GM03348 (cell line): ENCODE measurements around the gene RCL1.
"Not testable (repeated sequence)": the region's sequence is repeated elsewhere in the genome, so short reads cannot be mapped to it uniquely, and the experiment has no call there.

ENCODE experiments used
- DNase-seq: peaks from one replicate; pipeline ENCODE4 v3.0.0; 2012; ENCODE audit warnings: low spot score

RCL1 gene

DNA sequence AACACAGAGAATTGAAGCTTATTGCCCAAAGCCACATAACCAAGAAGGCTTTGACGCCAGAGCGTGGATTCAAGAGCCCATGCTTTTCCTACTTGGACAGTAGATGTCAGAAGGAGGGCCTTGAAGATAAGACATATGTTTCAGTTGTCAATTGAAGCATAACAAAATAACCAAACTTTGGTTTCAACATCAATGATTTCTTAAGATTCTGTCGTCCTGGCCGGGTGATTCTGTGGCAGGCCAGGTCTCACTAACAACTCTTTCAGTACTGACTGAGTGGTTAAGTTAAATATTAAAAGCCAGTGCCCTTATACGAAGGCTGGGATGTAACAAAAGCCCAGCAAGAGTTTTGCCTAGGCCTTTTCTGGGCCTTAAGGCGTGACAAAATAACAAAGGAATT lies 94.0 kb downstream of the RCL1 start:
- DNase-seq: no peak

DNA sequence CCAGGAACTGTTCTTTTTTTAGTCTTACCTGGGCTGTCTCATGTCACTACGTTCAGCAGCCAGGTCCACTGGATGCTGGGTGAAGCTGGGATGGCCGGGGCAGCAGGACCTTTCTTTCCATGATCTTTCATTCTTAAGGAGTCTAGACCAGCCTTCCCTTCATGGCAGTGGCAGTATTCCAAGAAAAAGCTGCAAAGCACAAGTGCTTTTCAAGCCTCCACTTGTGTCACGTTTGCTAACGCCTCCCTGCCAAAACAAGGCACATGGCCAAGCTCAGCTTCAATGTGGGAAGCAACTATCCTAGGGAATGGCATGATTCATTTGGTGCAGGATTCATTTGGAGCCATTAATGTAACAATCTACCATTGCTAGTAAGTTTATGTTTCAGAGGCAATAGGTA lies 94.8 kb downstream of the RCL1 start:
- peak; percentile 40 for DNase-seq

DNA sequence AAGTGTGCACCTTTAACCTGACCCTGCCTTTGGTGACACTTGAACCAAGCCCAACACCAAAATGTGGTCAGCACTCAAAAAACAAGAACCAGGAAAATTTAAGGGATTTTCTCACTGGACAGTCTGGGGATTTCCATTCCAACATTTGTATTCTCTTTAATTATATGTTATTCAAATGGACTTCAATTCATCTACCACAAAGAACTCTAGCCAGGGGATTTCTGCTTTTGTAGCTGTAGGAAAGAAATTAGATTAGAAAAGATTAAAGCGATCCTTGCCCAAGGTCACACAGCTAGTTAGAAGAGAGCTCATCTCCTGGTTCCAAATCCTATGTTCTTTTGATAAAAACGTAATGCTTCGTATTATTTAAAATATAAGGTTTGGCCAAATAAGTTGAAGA lies 97.5 kb downstream of the RCL1 start:
- no peak for DNase-seq

DNA sequence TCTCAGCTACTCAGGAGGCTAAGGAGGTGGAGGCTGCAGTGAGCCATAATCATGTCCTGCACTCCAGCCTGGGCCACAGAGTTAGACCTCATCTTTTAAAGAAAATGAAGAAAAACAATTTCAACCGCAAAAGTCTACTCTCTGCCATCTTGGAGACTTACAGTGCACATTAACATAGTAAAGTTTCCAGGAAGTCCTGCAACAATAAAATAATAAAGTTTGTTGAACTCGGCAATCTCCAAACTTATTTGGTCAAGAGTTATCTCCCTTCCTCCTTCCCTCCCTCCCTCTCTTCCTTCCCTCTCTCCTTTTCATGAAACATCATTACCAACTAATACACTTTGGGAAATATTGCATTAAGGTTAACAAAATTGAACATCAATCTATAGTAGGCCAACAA lies 98.2 kb downstream of the RCL1 start:
- no peak for DNase-seq

DNA sequence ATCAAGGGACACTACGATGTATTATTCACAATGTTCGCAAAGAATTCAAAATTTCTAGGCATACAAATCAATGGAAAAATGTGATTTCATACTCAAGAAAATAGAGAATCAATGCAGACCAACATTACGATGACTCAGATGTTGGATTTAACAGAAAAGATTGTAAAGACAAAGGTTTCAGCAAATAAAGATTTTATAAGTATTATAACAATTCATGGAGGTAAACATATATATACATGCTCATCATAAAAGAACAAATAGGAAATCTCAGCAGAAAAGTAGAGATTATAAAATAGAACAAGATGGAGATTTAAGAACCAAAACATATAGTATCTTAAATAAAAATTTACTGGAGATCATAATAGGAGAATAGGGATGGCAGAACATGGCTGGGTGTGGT lies 98.9 kb downstream of the RCL1 start:
- no peak for DNase-seq

DNA sequence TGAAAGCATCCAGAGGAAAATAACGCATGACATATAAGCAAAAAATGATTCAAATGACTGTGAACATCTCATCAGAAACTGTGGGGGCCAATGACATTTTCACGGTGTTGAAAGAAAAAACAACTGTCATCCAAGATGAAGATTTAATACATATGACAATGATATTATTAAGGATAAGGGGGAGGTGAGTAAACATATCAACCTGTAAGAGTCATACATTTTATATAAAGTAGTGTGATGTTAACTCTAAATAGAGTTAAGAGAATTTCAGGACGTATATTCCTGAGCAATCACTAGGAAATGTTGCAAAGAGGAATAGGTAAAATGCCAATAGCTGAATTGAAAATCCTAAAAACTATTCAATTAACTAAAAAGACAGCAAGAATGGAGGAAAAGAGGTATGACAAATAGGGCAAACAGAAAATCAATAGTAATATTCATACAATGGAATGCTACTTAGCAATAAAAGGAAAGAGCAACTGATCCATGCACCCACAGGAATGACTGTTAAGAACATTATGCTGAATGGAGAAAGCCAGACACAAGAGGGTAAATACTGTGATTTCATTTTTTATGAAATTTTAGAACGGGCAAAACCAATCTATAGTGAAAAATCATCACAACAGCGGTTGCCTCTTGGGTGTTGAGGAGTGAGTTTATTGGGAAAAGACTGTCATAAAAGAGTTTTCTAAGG lies 99.9 kb downstream of the RCL1 start:
- DNase-seq: no peak

DNA sequence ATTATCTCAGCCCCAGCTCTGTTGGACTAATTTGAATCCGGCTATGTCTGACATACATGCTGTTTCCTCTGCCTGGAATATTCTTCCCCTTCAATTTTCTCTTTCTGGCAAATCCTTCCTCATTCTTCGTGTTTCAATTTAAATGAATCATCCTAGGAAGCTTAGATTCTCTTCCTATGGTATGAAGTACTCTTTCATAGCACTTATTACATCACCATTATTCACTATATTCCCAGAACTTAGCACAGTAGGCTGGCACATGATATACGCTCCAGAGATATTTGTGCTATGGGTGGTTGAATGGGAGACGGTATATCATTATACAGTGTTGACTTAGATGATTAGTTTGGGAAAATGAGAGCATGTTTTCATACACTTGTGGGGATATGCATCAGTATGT lies 101.3 kb downstream of the RCL1 start:
- peak; percentile 42 for DNase-seq

DNA sequence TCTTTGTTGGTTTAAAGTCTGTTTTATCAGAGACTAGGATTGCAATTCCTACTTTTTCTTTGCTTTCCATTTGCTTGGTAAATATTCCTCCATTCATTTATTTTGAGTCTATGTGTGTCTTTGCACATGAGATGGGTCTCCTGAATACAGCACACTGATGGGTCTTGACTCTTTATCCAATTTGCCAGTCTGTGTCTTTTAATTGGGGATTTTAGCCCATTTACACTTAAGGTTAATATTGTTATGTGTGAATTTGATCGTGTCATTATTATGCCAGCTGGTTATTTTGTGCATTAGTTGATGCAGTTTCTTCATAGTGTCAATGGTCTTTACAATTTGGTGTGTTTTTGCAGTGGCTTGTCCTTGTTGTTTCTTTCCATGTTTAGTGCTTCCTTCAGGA lies 107.1 kb downstream of the RCL1 start:
- DNase-seq: not testable (repeated sequence)

DNA sequence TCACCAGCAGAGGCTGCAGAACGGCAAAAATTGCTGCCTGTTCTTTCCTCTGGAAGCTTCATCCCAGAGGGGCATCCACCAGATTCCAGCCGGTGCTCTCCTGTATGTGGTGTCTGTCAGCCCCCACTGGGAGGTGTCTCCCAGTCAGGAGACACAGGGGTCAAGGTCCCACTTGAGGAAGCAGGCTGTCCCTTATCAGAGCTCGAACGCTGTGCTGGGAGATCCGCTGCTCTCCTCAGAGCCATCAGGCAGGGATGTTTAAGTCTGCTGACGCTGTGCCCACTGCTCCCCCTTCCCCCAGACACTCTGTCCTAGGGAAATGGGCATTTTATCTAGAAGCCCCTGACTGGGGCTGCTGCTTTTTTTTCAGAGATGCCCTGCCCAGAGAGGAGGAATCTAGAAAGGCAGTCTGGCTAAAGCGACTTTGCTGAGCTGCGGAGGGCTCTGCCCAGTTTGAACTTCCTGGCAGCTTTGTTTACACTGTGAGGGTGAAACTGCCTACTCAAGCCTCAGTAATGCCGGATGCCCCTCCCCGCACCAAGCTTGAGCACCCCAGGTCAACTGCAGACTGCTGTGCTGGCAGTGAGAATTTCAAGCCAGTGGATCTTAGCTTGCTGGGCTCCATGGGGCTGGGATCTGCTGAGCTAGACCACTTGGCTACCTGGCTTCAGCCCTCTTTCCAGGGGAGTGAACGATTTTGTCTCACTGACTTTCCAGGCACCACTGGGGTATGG lies 108.8 kb downstream of the RCL1 start:
- DNase-seq: not testable (repeated sequence)

DNA sequence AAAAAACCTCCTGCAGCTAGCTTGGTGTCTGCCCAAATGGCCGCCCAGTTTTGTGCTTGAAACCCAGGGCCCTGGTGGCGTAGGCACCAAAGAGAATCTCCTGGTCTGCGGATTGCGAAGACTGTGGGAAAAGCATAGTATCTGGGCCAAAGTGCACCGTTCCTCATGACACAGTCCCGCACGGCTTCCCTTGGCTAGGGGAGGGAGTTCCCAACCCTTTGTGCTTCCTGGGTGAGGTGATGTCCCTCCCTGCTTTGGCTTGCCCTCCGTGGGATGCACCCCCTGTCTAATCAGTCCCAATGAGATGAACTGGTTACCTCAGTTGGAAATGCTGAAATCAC lies 109.4 kb downstream of the RCL1 start:
- DNase-seq: no peak

DNA sequence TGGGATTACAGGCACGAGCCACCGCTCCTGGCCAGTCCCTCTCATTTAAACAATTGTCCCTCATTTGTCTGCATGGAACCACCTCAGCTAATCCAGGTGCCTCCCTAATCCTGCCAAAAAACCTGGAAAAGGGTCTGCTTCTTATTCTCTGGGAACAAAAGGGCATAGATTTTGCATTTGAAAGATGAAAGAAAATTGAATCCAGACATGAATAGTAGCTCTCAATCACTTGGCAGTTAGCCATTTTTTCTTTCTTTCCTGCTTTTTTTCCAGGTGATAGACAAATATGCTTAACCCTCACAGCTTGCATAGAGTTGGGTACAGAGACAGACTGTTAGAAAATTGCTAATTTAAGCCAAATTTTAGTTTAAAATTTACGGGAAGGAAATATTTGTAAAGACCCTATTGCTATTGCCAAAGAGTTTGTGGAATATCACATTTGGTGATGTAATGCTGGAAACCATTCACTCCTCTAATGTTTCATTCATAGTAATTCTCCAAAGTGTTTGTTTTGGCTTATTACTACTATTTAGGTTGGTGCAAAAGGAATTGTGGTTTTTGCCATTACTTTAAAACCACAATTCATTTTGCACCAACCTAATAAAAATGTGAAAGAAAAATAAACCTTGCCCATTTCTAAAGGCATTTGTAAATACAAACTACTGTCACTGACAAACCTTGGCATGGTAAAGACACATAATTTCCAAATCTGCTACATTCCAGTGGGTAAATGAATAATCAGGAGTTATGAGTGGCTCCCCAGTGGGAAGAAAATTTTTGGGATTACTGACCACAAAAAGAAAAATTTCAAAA lies 111.8 kb downstream of the RCL1 start:
- peak; percentile 71 for DNase-seq

DNA sequence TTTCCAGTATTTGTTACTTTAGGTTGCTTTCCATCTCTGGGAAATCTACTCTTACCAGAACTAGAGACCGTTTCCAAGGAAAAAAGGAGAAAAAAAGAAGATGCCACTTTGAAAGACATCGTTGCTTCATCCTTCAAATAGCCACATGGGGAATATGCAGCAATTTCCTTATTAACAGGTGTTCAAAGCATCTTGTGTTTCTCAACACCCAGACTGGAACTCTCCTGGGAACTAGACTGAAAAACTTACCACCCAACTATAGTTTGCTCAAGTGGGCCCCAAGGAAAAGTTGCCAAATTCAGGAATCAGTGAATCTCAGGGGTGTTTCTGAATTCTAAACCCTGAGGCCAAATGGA lies 112.4 kb downstream of the RCL1 start:
- DNase-seq: no peak
